Measurements from ENCODE around the gene RSU1.

RSU1 gene

DNA sequence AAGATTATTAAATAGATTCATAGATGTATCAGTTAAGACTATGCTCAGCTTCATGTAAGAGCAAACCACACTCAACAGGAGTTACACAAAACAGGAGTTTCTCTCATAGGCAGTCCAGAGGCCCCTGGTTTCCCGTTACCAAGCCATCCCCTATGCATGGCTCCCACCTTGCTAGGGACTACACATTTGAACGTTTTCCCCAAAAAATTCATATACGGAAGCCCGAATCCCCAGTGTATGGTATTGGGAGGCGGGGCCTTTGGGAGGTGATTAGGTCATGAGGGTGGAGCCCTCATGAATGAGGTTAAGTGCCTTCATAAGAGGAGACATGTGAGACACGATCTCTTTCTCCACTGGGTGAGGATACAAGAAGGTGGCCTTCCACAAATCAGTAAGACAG, 29.1 kb downstream of the RSU1 start:
- no peak overlapping the region for H3K4me3 Mint-ChIP-seq
- H3K4me1 Mint-ChIP-seq, result peaks cover 17% of the 10 kb centered on the region
- H3K9me3 Mint-ChIP-seq, result peaks cover 5% of the 10 kb centered on the region
- no peak for DNase-seq (ENCODE audit: low spot score in 2 of 2)
- peak overlapping the region; percentile 92 for H3K27ac Mint-ChIP-seq
- H3K36me3 Mint-ChIP-seq, result peaks cover 43% of the 10 kb centered on the region
- H3K27me3 Mint-ChIP-seq, result no peaks in the 10 kb centered on the region
- no peak for ATAC-seq (ENCODE audit: low read depth)

DNA sequence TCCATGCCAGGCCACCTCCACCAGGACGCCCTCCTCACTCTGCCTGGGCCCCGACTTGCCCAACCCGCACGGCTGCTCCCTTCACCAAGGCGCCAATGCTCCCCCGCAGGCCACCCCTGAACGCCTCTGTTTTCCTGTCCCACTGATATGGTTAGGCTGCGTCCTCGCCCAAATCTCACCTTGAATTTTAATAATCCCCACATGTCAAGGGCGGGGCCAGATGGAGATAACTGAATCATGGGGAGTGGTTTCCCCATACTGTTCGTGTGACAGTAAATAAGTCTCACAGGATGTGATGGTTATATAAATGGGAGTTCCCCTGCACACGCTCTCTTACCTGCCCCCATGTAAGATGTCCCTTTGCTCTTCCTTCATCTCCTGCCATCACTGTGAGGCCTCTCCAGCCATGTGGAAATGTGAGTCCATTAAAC, 29.8 kb downstream of the RSU1 start:
- ATAC-seq (ENCODE audit: low read depth), result peak; percentile 96

DNA sequence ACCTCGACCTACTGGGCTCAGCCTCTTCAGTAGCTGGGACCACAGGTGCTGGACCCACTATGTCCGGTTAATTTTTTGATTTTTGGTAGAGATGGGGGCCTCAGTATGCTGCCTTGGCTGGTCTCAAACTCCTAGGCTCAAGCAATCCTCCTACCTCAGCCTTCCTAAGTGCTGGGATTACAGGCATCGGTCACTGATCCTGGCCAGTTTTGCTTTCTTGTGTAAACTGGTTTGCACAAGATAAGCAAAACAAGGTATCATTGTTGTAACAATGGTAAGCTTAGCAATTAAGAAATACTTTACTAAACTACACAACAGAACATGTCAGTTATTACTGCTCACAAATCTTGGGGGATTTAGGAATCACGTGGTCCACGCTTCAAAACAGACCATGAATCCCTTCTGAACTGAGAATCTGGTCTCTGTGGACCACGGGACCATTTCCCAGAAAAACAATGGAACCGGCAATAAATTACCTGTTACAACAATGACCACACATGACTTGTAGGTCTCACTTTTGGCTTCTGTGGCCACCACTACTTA, 36.8 kb downstream of the RSU1 start:
- Mint-ChIP-seq H3K27ac (peak overlapping the region; percentile 88), H3K9me3 (peaks cover 3% of the 10 kb centered on the region), H3K27me3 (no peaks in the 10 kb centered on the region), H3K4me1 (peaks cover 11% of the 10 kb centered on the region), H3K36me3 (peaks cover 16% of the 10 kb centered on the region), H3K4me3 (no peak overlapping the region)
- DNase-seq (ENCODE audit: low spot score in 2 of 2), result no peak
- no peak for ATAC-seq (ENCODE audit: low read depth)

More for the DNA sequence above, 29.8 kb downstream of the RSU1 start:
- Mint-ChIP-seq H3K36me3 (peaks cover 39% of the 10 kb centered on the region), H3K9me3 (peaks cover 5% of the 10 kb centered on the region), H3K27ac (peak overlapping the region; percentile 92), H3K27me3 (no peaks in the 10 kb centered on the region), H3K4me1 (peaks cover 17% of the 10 kb centered on the region), H3K4me3 (peak overlapping the region; percentile 16)
- no peak for DNase-seq (ENCODE audit: low spot score in 2 of 2)

GRCh38 chr10:16779384-16779915, 37.8 kb downstream of the RSU1 start:
- DNase-seq (ENCODE audit: low spot score in 2 of 2) (no peak), ATAC-seq (ENCODE audit: low read depth) (peak; percentile 51)
- H3K27me3 Mint-ChIP-seq, result no peaks in the 10 kb centered on the region
- H3K36me3 Mint-ChIP-seq, result peaks cover 11% of the 10 kb centered on the region
- no peaks in the 10 kb centered on the region for H3K9me3 Mint-ChIP-seq
- peak overlapping the region; percentile 11 for H3K4me3 Mint-ChIP-seq
- H3K4me1 Mint-ChIP-seq, result peaks cover 11% of the 10 kb centered on the region
- peak overlapping the region; percentile 88 for H3K27ac Mint-ChIP-seq

- Mint-ChIP-seq H3K9me3 (no peaks in the 10 kb centered on the region), H3K4me1 (peaks cover 11% of the 10 kb centered on the region), H3K27ac (no peak overlapping the region), H3K36me3 (peaks cover 8% of the 10 kb centered on the region), H3K4me3 (no peak overlapping the region), H3K27me3 (no peaks in the 10 kb centered on the region)
- ATAC-seq (ENCODE audit: low read depth) (peak; percentile 42), DNase-seq (ENCODE audit: low spot score in 2 of 2) (peak in 1 of 2 donors; percentile 37)
Observed at GRCh38 chr10:16777473-16778370, 39.5 kb downstream of the RSU1 start.

DNA sequence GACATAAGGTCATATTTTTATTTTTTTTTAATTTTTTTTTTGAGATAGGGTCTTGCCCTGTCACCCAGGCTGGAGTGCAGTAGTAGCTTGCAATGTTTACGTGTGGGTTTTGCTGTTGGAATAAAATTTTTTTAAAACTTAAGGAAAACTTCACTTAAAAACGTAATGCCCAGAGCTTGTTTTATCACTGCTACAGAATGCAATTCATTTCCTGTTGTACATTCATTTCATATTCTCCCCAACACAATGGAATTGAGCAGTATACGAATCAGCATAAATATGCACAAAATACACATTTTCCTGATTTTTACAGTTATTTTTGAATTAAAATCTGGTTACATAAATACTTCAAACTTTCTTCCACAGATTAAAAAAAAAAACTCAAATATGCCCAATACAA, 40.3 kb downstream of the RSU1 start:
- no peak overlapping the region for H3K4me3 Mint-ChIP-seq
- peaks cover 9% of the 10 kb centered on the region for H3K36me3 Mint-ChIP-seq
- no peaks in the 10 kb centered on the region for H3K27me3 Mint-ChIP-seq
- H3K9me3 Mint-ChIP-seq, result no peaks in the 10 kb centered on the region
- H3K4me1 Mint-ChIP-seq, result peaks cover 13% of the 10 kb centered on the region
- ATAC-seq (ENCODE audit: low read depth), result no peak
- H3K27ac Mint-ChIP-seq, result no peak overlapping the region
- DNase-seq (ENCODE audit: low spot score in 2 of 2), result no peak

- Mint-ChIP-seq H3K4me1 (peaks cover 12% of the 10 kb centered on the region), H3K27ac (no peak overlapping the region), H3K27me3 (no peaks in the 10 kb centered on the region), H3K36me3 (peaks cover 11% of the 10 kb centered on the region), H3K9me3 (no peaks in the 10 kb centered on the region), H3K4me3 (no peak overlapping the region)
- ATAC-seq (ENCODE audit: low read depth), result no peak
- no peak for DNase-seq (ENCODE audit: low spot score in 2 of 2)
Observed at GRCh38 chr10:16773334-16773733, 43.9 kb downstream of the RSU1 start.

DNA sequence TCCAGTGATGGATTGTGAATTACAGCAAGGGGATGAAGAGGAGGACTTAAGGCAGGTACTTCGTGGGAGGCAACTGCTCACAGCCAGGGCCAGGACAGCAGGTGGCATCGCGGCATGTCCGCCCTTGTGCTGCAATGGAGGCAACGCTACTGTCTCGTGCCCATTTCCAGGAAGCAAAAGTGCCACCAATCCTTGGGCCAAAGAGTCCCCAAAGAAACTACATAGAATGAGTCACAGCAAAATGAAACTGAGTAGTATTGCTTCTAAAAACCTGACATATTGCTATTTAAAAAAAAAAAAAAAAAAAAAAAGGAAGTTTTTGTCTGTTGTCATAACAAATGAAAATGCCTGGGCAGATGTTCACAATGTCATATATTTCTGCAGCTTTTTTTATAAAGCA, 46.6 kb downstream of the RSU1 start:
- no peak overlapping the region for H3K27ac Mint-ChIP-seq
- H3K4me3 Mint-ChIP-seq, result no peak overlapping the region
- ATAC-seq (ENCODE audit: low read depth), result peak; percentile 10
- no peaks in the 10 kb centered on the region for H3K9me3 Mint-ChIP-seq
- no peaks in the 10 kb centered on the region for H3K27me3 Mint-ChIP-seq
- peaks cover 14% of the 10 kb centered on the region for H3K4me1 Mint-ChIP-seq
- H3K36me3 Mint-ChIP-seq, result peaks cover 7% of the 10 kb centered on the region
- no peak for DNase-seq (ENCODE audit: low spot score in 2 of 2)

DNA sequence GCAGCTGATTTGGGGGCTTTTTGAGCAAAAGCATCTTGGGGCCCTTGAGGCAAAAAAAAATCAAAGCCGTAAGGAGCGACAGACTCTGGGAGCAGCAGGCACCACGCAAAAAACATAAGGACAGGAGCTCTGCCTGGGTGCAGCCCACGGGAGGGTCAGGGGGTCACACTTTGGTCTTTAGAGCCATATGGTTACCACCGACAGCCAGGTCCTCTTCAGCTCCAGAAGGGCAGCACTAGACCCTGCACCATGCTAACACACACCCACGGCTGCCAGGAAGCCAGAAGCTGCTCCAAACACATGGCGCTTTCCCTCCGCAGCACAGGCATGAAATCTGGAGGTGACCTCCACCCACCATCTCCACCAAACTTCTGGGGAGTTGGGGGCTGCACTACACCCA, 47.1 kb downstream of the RSU1 start:
- H3K4me1 Mint-ChIP-seq, result peaks cover 17% of the 10 kb centered on the region
- DNase-seq (ENCODE audit: low spot score in 2 of 2) (no peak), ATAC-seq (ENCODE audit: low read depth) (no peak)
- H3K9me3 Mint-ChIP-seq, result no peaks in the 10 kb centered on the region
- no peak overlapping the region for H3K4me3 Mint-ChIP-seq
- H3K36me3 Mint-ChIP-seq, result peaks cover 5% of the 10 kb centered on the region
- no peak overlapping the region for H3K27ac Mint-ChIP-seq
- H3K27me3 Mint-ChIP-seq, result no peaks in the 10 kb centered on the region

- Mint-ChIP-seq H3K27ac (no peak overlapping the region), H3K27me3 (no peaks in the 10 kb centered on the region), H3K9me3 (no peaks in the 10 kb centered on the region), H3K36me3 (peaks cover 8% of the 10 kb centered on the region), H3K4me3 (no peak overlapping the region), H3K4me1 (peaks cover 18% of the 10 kb centered on the region)
- ATAC-seq (ENCODE audit: low read depth), result no peak
- no peak for DNase-seq (ENCODE audit: low spot score in 2 of 2)
Observed at GRCh38 chr10:16769331-16769730, 47.9 kb downstream of the RSU1 start.

DNA sequence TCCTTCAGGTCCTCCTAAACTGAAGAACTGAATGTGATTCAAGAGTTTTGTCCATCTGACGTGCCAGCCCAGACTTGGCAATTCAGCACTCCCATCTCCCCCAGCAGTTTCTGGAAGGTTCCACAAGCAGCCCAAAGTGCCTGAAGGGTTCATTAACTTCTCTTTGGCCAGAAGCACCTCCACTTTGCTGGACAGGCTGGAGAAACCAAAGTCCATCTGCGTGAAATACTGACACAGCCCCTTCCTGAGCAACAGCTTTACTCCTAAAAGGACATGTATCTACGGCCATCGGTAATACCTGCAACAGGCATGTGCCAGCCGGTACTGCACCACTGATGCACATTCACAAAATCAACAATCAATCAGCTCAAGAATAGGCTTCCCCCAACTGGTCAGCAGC, 48.5 kb downstream of the RSU1 start:
- no peaks in the 10 kb centered on the region for H3K9me3 Mint-ChIP-seq
- ATAC-seq (ENCODE audit: low read depth) (no peak), DNase-seq (ENCODE audit: low spot score in 2 of 2) (no peak)
- H3K4me1 Mint-ChIP-seq, result peaks cover 18% of the 10 kb centered on the region
- no peak overlapping the region for H3K4me3 Mint-ChIP-seq
- no peak overlapping the region for H3K27ac Mint-ChIP-seq
- peaks cover 10% of the 10 kb centered on the region for H3K36me3 Mint-ChIP-seq
- H3K27me3 Mint-ChIP-seq, result no peaks in the 10 kb centered on the region

- Mint-ChIP-seq H3K27me3 (no peaks in the 10 kb centered on the region), H3K4me1 (peaks cover 14% of the 10 kb centered on the region), H3K4me3 (no peak overlapping the region), H3K27ac (peak overlapping the region; percentile 12), H3K36me3 (peaks cover 20% of the 10 kb centered on the region), H3K9me3 (no peaks in the 10 kb centered on the region)
- DNase-seq (ENCODE audit: low spot score in 2 of 2) (no peak), ATAC-seq (ENCODE audit: low read depth) (no peak)
Observed at GRCh38 chr10:16765509-16766375, 51.5 kb downstream of the RSU1 start.

- H3K36me3 Mint-ChIP-seq, result peaks cover 37% of the 10 kb centered on the region
- H3K4me1 Mint-ChIP-seq, result peaks cover 14% of the 10 kb centered on the region
- H3K27ac Mint-ChIP-seq, result no peak overlapping the region
- ATAC-seq (ENCODE audit: low read depth) (no peak), DNase-seq (ENCODE audit: low spot score in 2 of 2) (no peak)
- no peaks in the 10 kb centered on the region for H3K27me3 Mint-ChIP-seq
- no peaks in the 10 kb centered on the region for H3K9me3 Mint-ChIP-seq
- no peak overlapping the region for H3K4me3 Mint-ChIP-seq
Observed at GRCh38 chr10:16761300-16761699, 55.9 kb downstream of the RSU1 start.
